Measurements from ENCODE around the gene MTFR2.
"Not testable (repeated sequence)": the region's sequence is repeated elsewhere in the genome, so short reads cannot be mapped to it uniquely, and the experiment has no call there.

The MTFR2 gene

DNA sequence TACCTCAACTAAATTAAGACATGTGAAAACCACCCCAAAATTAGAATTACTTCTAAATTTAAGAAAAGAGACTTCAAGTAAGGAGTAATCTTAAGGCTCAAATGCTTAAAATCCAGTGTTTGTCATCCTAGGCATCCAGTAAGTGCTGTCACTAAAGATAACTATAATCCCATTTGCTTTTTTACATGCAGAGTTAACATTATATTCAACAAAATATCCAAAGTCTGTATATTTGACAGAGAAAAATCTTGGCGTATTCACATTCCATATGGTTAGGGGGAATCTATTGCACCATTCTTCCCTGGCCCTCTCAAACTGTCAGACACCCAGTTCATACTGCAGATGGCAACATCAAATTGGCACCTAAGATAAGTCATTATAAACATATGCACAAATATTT lies 17.4 kb downstream of the MTFR2 start:
- no peak for DNase-seq

DNA sequence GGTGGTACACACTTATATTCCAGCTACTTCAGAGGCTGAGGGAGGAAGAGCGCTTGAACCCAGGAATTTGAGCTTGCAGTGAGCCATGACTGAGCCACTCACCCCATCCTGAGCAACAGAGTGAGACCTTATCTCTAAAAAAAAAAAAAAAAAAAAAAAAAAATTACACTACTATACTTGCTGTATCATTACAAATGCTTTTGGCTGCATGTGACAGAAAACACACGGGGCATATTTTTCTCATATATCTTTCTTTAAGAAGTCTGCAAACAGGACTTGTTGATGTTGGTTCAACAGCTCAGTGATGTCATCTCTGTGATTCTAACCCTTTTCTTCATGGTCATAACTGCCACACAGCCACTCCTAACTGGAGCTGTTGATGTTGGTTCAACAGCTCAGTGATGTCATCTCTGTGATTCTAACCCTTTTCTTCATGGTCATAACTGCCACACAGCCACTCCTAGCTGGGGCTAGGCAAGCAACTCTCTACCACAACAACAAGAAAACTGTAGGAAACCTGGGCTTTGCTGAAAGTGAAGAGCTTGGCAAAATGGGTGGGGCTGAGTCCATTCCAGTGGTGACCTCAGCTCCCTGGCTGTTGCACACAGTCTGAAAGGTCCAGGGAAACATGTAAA lies 19.8 kb downstream of the MTFR2 start:
- no peak for DNase-seq

DNA sequence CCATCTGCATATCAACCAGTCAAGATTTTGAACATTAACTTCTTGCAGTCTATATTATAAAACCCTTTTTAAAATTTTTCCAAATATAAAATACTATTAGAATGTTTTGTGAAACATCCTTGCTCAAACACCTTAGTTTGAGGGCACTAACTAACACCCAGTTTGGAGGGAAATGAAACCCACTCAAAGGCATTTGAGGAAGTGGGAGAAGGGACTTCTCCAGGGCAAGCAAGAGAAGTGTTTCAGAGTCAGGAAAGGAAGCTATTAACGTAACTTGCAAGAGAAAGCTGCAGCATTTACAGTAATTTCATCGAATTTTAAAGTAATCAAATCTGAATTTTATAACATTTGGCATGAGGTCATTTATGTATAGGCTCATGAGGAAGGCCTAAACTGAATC lies 21.3 kb downstream of the MTFR2 start:
- DNase-seq: no peak

GRCh38 chr6:136226674-136227377 lies 23.3 kb downstream of the MTFR2 start:
- no peak for DNase-seq

DNA sequence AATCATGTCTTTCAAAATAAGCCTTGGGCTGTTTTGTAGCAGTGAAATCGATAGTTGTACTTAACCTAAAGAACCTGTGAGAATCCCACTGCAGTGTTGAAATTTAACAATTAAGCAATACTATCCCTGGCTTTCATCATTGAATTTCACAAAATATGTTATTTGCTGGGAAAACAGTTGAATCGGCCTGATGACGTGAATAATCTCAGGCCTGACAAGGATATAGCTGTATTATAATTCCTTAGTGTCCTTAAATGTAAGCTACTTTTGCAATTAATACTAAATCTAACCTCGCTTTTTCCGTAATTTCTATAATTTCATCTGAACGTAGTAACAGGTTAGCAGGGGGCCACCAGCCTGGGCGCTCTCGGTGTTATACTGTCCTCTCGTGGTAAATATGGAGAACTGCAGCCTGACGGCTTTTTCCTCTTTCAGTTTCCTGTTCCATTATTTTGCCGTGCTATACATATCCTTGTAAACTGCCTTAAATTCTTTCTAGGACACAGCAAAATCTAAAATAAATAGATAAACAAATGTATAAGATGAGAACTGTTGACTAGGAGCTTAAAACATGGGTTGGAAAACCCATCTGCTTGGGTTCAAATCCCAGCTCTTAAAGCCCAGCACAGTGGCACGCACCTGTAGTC lies 24.0 kb downstream of the MTFR2 start:
- peak; percentile 45 for DNase-seq

GRCh38 chr6:136225496-136225895 lies 24.6 kb downstream of the MTFR2 start:
- no peak for DNase-seq

- DNase-seq: not testable (repeated sequence)
Measured at GRCh38 chr6:136224974-136225373, 25.1 kb downstream of the MTFR2 start.

DNA sequence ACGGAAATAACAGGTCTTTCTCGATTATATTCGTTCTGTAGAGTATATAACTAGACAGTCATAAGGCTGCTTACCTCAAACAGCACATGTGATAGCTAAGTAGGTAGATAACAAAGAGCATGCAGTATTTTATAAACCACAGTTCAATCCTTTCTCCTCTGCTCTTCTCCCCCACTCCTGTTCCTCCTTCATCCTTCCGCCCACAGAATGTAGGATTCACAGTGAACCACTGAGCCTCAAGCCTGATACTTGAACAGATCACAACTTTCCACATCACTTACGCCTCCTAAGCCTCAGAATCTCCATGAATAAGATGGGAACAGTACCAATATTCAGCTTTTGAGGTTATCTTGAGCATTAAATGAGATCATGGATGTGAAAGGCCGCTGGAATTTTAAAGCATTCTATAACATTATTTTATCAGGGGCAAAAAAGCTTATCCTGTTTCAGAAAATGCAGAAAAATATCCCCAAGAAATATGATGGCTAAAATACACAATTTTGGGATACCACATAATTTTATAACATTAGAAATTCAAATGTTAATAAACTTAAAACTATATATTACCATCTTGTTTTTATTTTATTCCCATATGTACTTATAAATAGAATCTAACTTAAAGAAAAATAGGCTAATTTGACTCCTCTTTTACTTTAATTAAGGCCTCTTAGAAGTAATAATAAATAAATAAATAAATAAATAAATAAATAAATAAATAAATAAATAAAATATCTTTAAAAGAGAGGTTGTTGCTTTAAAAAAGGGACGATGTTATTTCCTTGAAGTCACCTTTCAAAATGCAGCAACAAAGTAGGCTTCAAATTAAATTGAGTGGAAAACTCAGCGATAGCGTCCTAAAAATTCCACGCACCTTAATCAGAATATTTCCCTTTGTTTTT lies 33.4 kb downstream of the MTFR2 start:
- DNase-seq: no peak

DNA sequence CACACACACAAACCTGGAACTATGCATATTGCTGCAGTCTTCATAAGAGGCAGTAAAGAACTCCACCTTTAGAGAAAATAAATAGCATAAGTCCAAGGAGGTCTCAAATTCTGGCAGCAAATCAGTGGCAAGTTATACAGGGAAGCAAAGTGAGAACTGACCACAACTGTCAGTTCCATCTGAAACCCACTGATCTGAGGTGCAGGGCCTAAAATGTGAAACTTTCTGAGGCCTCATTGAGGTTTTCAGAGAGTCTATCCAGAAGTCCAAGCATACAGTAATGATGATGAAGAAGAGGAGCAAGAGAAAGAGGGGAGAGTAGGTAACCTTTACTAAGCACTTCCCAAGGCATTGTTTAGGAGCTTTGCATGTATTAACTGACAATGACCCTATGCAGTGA lies 36.3 kb downstream of the MTFR2 start:
- DNase-seq: no peak

DNA sequence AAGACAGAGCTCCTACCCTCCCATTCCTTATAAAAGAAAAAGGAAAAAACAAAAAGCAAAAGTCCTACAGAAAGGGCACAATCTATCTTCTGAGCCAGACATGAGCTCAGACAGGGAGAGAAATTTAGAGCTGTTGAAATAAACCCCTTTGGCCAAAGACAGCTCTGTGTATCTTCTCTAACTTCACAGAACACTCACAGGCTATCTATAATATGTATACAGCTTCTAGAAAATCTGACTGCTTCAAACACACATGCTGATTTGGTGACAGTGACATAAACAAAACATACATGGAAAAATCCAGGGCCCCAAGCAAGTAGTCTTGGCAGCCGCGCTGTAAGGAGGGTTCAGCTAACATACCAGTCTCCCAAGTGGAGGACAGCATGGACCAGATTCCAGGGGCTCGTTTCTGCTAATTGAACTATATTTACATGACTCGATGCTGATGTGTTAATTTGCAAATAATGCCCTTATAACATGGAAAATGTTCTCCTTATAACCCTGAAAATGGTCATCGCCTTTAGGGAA lies 37.0 kb downstream of the MTFR2 start:
- no peak for DNase-seq

DNA sequence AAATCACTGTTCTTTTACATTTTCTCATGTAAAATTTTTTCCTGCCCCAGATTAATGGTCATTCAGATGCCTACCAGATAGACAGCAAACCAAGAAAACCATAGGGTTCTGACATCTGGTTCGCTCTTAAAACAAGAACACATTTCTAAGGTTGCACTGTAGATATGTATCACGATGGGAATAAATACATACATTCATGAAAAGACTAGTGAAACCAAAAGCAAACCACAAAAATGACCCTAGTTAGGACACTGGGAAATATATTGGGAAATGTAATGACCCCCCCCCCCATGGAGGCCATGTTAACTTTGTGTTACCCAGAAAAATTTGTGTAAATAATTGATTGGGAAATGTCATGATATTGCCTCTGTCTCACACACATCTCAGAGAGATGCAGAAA lies 37.5 kb downstream of the MTFR2 start:
- no peak for DNase-seq

GRCh38 chr6:136210398-136211165 lies 39.5 kb downstream of the MTFR2 start:
- no peak for DNase-seq

DNA sequence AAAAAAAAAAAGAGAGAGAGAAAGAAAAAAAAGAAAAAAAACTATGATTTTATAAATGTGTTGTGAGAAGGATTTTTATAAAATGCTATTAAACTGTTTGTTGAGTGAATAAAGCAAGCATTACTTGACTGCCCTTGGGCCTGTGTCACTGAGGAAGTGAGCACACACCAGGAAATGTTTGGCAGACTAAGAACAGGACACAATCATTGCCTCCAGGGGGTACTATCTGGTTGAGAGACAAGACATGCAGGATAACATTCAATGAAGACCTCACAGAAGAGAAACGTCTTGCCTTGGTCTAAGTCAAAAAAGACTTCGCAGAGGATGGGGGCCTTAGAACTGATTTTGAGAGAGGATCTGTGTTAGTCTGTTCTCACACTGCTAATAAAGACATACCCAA lies 40.6 kb downstream of the MTFR2 start:
- DNase-seq: no peak

DNA sequence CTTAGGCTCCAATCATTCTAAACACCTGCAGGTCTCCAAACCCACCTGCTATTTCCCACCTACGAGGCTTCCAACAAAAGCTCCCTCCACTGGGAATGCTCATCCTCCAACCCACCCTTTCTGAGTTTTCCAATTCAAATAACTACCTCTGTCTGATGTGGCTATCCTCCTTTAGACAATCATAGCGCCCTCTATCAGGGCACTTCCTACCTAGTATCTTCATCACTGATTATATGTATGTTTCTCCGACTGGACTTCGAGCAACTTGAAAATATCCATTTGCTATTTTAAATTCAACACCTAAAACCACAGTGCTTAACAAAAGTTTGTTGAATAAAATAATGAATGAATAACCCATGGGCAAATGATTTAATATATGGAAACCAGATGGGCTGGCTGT lies 41.3 kb downstream of the MTFR2 start:
- no peak for DNase-seq

GRCh38 chr6:136201732-136202131 lies 48.4 kb downstream of the MTFR2 start:
- no peak for DNase-seq

DNA sequence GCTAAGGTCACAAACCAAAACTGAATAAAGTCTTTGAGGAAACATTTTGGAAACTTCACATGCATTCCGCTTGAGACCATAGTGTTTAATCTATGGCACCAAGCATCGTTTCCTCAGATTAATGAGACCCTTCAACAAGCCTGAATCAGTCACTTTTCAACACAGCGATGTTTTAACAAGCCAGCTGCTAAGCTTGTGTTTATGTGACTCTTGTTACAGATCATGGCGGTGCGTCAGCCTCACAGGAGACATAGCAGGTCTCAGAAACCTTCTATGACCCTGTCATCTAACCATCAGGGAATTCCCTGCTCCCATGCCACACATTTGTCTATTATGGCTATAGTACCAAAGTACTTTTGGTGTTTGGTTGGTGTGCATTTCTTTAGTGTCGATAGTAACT lies 57.2 kb downstream of the MTFR2 start:
- DNase-seq: no peak

DNA sequence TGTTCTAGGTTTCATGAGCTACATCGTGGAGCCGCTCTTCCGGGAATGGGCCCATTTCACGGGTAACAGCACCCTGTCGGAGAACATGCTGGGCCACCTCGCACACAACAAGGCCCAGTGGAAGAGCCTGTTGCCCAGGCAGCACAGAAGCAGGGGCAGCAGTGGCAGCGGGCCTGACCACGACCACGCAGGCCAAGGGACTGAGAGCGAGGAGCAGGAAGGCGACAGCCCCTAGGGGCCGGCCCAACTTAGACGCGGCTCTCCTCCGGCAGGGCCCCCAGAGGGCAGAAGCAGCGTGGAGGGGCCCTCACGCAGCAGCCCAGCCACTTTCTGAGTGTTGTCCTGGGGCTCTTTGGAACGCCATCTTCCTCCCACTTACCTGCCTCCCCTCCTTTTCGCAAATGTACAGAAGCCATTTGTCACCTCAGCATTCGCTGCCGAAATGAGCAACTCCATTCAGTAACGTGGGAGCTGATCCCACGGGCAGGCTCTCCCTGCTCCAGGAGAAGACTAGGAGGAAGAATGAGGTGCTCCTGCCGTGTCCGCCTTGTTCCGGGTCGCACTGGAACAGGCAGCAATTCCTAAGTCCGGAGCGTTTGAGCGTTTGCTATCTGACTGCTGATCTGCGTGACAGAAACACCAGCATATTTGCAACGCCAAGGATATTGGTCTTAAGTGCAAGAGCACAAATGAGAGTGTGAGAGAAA lies 58.4 kb downstream of the MTFR2 start:
- DNase-seq: no peak

DNA sequence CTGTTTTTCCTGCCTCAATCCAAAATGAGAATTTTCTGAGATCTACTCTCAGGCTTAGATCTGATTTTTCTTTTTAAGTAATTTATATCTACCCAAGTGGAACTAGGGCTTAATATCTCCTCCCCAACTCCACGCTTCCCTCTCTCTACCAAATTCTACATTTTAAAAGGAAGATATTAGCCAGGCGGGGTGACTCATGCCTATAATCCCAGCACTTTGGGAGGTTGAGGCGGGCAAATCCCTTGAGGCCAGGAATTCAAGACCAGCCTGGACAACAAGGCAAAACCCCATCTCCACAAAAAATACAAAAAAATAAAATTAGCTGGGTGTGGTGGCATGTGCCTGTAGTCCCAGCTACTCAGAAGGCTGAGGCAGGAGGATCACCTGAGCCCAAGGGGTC lies 61.0 kb downstream of the MTFR2 start:
- no peak for DNase-seq

DNA sequence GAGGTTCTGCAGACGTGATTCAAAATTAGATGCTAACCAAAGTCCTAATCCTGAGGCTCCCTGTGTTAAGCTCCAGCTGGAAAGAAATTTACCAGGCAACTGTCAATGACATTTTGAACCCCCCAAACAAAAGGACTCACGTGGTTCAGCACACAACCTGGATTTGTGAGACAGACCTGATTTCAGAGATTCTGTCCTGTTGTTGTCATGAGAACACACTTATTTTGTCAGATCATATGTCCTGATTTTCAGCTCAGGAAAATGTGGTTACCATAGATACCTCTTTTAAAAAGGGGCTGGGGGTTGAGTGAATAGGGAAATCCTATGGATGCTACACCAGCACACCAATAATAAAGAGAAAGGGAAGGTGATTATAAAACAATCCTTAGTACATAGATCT lies 61.6 kb downstream of the MTFR2 start:
- DNase-seq: no peak

DNA sequence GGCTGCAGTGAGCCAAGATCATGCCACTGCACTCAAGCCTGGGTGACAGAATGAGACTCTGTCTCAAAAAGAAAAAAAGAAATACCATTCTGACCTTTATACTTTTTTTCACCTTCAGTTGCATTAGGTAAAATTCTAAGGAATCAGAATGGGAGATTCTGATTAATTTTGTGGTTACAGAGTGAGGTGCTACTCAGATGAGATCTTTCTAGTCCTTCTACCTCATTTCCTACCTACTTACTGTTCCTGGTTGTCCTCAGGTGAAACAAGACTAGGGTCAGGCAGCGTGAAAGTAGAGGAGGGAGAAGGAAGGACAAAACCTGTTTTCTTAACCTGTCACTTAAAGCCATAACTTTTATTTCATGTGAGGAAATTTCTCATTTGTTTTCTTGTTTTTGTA lies 63.7 kb downstream of the MTFR2 start:
- no peak for DNase-seq

DNA sequence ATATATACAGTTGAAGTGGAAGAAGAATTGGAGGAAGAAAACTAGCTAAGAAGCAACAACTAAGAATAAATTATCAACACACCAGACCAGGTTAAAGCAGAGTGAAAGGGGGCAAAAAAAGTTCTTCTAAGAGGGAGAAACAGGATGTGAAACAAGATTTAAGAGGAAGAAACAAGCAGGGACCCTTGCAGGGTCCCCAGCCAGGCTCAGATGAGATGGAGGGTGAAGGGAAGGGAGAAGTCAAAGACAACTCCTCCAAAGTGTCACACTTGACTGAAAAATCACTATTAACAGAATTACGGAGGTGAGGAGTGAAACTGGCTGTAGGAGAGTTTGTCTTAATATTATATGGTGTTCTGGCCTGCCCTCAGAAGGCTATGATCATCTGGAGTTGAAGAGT lies 65.4 kb downstream of the MTFR2 start:
- DNase-seq: no peak

DNA sequence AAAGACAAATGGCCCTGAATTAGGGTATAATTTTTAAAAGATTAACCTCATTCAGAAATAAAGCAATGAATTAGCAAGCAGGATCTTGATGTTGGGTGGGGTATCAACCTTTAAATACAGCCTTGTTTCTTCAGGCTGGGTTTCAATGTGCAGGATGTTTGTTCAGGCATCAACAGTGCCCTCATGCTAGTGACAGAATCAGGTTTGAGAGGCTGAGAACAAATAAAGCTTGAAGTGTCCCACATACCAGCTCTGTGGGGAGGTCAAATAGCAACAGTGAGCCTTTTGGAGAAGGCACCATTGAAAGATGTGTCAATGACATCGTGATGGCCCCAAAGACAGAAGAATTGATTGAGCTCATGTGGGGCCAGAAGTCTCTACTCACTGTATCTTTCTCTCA lies 68.2 kb downstream of the MTFR2 start:
- no peak for DNase-seq

Measured in T1000 (cell line).